ENCODE measurements around the gene EXOC6B. TPM values are rescaled to one million over a fixed set of nuclear protein-coding genes. Genes with fewer than 3 reads are reported as not detected.

Gene EXOC6B
- total and polyA plus RNA-seq, 7 donors: 4.4 to 26.8 (median 14.1) TPM

DNA sequence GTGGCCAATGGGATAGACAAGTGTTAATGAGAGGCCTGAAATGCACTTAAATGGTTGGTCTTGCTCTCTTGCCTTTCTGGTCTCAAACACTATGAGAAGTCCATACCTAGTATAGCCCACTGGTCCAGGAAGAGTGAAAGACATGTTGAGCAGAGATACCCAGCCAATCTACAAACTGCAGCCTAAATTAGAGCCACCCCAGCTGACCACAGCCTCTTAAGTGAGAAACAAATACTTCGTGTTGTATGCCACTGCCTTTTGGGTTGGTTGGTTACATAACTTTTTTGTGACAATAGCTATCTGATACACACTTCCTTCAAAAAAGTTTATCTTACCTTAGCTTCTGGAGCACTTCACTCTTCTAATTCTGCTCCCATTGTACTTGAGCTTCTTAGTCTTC is 8.8 kb upstream of the EXOC6B start:
- intact Hi-C loops (cut with DNase I): no loop called here
- 58 to 64% (median 60%) methylated on average over 1 of the region's 1 CpG for WGBS, 3 donors

DNA sequence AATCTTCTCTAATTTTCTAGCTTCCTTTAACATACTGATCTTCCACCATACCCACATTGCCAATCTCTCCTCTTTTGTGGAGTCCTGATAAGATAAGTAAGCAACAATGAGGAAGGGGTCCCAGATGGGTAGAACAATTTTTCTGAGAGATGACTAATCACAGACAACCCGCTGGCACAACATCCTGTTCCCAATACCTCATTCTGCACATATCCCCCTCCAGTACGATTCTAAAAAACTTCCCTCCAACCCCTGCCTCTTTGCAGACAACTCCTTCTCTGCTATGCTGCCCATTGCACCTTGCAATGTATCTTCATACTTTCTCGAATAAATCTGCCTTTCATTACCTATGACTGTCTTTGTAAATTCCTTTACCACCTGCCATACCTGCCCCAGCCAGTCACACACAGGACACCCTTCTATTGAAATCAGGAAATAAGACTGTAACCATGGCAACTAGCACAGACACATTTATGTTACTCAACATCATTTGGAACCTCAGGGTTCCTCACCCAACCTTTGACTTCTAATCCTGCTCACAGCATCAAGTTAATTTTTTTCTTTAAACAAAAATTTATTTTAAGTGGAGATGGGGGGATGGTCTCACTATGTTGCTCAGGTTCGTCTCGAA is 7.4 kb upstream of the EXOC6B start:
- H3K4me3 ChIP-seq: no peak overlapping the region
- DNase-seq (no peak), ATAC-seq (no peak)
- no peaks in the 10 kb centered on the region for H3K36me3 ChIP-seq (ENCODE audit: insufficient read depth in 1 of 2, low read depth in 1 of 2)
- no peaks in the 10 kb centered on the region for H3K27me3 ChIP-seq (ENCODE audit: insufficient read depth in 3 of 3, low read length in 2 of 3)
- intact Hi-C loops (cut with DNase I): no loop called here
- 74 to 85% (median 80%) methylated on average over 5 of the region's 5 CpGs for WGBS, 3 donors
- H3K27ac ChIP-seq: no peak overlapping the region
- no peaks in the 10 kb centered on the region for H3K9me3 ChIP-seq
- no peaks in the 10 kb centered on the region for H3K4me1 ChIP-seq
- TF ChIP-seq, protein P1, sequence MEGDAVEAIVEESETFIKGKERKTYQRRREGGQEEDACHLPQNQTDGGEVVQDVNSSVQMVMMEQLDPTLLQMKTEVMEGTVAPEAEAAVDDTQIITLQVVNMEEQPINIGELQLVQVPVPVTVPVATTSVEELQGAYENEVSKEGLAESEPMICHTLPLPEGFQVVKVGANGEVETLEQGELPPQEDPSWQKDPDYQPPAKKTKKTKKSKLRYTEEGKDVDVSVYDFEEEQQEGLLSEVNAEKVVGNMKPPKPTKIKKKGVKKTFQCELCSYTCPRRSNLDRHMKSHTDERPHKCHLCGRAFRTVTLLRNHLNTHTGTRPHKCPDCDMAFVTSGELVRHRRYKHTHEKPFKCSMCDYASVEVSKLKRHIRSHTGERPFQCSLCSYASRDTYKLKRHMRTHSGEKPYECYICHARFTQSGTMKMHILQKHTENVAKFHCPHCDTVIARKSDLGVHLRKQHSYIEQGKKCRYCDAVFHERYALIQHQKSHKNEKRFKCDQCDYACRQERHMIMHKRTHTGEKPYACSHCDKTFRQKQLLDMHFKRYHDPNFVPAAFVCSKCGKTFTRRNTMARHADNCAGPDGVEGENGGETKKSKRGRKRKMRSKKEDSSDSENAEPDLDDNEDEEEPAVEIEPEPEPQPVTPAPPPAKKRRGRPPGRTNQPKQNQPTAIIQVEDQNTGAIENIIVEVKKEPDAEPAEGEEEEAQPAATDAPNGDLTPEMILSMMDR (IDR thresholded peaks at IDR 0.05): no peak

More for the DNA sequence above, 8.8 kb upstream of the EXOC6B start:
- TF ChIP-seq, protein P1 (IDR thresholded peaks at IDR 0.05): no peak
- ATAC-seq (no peak), DNase-seq (no peak)
- H3K27me3 ChIP-seq (ENCODE audit: insufficient read depth in 3 of 3, low read length in 2 of 3): no peaks in the 10 kb centered on the region
- no peak overlapping the region for H3K27ac ChIP-seq
- no peaks in the 10 kb centered on the region for H3K4me1 ChIP-seq
- H3K4me3 ChIP-seq: no peak overlapping the region
- no peaks in the 10 kb centered on the region for H3K36me3 ChIP-seq (ENCODE audit: insufficient read depth in 1 of 2, low read depth in 1 of 2)
- H3K9me3 ChIP-seq: no peaks in the 10 kb centered on the region

DNA sequence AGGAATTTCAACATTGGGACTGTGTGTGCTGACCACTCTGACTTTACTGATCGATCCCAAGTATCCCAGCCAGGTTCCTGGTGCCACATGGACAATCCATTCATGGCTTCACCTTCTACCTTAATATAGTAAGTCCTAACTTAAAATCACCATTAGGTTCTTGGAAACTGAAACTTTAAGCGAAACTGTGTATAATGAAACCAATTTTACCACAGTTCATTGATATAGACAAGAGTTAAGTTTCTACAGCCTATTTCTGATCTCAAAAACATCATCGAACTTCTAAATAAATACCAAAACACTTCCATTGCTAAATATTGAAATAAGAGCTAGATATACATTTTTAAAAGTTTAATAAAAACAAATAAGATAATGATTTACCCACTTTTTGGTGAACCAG is 4.4 kb upstream of the EXOC6B start:
- DNase-seq (no peak), ATAC-seq (no peak)
- 82 to 85% (median 84%) methylated on average over 3 of the region's 3 CpGs for WGBS, 3 donors
- Histone ChIP-seq H3K4me1 (no peaks in the 10 kb centered on the region), H3K27ac (no peak overlapping the region), H3K36me3 (ENCODE audit: insufficient read depth in 1 of 2, low read depth in 1 of 2) (no peaks in the 10 kb centered on the region), H3K4me3 (no peak overlapping the region), H3K9me3 (no peaks in the 10 kb centered on the region), H3K27me3 (ENCODE audit: insufficient read depth in 3 of 3, low read length in 2 of 3) (no peaks in the 10 kb centered on the region)
- intact Hi-C loops (cut with DNase I): no loop called here
- TF ChIP-seq, protein P1 (IDR thresholded peaks at IDR 0.05): no peak

DNA sequence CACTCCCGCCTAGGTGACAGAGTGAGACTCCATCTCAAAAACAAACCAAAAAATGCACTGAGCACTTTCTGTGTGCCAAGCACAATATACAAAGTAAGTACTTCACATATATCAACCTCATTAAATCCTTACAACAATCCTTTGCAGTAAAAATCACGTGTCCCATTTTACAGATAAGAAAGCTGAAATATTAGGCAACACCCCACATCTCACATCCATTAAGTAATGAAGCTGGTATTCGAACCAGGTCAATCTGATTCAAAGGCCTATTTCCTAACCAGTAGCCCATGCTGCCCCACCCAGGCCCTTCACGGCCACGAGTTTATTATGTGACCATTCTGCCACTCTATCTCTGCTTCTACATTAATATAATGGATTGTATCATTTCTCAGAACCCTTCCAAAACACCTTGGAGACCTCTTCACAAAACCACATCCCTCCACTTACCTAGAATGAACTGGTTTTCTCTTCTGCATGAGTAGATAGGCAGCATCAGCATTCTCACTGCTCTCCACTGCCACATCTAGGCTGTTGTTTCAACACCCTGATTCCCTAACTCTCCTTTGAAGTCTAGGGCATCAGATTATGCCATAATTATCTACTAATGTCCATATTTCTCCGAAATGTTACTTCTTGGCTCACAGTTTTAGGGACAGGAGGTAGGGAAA is 3.1 kb upstream of the EXOC6B start:
- 81 to 86% (median 85%) methylated on average over 6 of the region's 6 CpGs for WGBS, 3 donors
- no peak for ATAC-seq
- Histone ChIP-seq H3K4me3 (no peak overlapping the region), H3K9me3 (no peaks in the 10 kb centered on the region), H3K36me3 (ENCODE audit: insufficient read depth in 1 of 2, low read depth in 1 of 2) (no peaks in the 10 kb centered on the region), H3K27ac (no peak overlapping the region), H3K4me1 (peaks cover 11% of the 10 kb centered on the region), H3K27me3 (ENCODE audit: insufficient read depth in 3 of 3, low read length in 2 of 3) (no peaks in the 10 kb centered on the region)
- intact Hi-C loops (cut with DNase I): loop anchor here in 1 of 2 donors (10.0 kb wide), 1 partner anchor 54 kb away; no protein-coding TSS in a partner anchor
- DNase-seq: no peak
- TF ChIP-seq, protein P1 (IDR thresholded peaks at IDR 0.05): no peak
